Measurements from ENCODE around the gene HSD17B8. TPM values are rescaled to one million over a fixed set of nuclear protein-coding genes. Genes with fewer than 3 reads are reported as not detected.

The HSD17B8 gene
- total and polyA plus RNA-seq, 10 of the 15 experiments (the other 5 are each of a cell fraction or from before 2014, with no cell fraction given), result 3.1 to 54.3 (median 26.5) TPM

GRCh38 chr6:33192105-33192646, 12.3 kb upstream of the HSD17B8 start, which contains the start of gene COL11A2:
COL11A2 (minus strand) TSS chr6:33192467; CDS start chr6:33192240, 227 bp downstream.
- BruUV-seq (replicated peaks), result no TSS peak
- intact Hi-C loops (cut with micrococcal nuclease; ENCODE audit: unreplicated experiment), result no loop called here
- CTCF ChIA-PET, result no interaction called here
- H3K36me3 ChIP-seq (ENCODE audit: control insufficient read depth in 2 of 2, insufficient read depth in 2 of 2, low read length in 1 of 2), result peaks cover 11 to 20% of the 10 kb centered on the region in 2 experiments
- H3K4me3 ChIP-seq, result no peak within 1 kb of the TSS
- TF ChIP-seq, protein P1, sequence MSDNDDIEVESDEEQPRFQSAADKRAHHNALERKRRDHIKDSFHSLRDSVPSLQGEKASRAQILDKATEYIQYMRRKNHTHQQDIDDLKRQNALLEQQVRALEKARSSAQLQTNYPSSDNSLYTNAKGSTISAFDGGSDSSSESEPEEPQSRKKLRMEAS (IDR thresholded peaks at IDR 0.05; ENCODE audit: low read depth, low read length), result no peak
- TF ChIP-seq SMAD1 (IDR thresholded peaks at IDR 0.05; ENCODE audit: low read depth, partially characterized antibody) (no peak), MTA3 (IDR thresholded peaks at IDR 0.05; ENCODE audit: borderline replicate concordance, low read length) (no peak), TCF3 (IDR thresholded peaks at IDR 0.05; ENCODE audit: borderline replicate concordance, insufficient read depth, low read depth, low read length) (no peak), RUNX3 (IDR thresholded peaks at IDR 0.05; ENCODE audit: low read length) (no peak), SIN3A (IDR thresholded peaks at IDR 0.05; ENCODE audit: low read depth, low read length) (no peak), NR2C2 (IDR thresholded peaks at IDR 0.05; ENCODE audit: borderline replicate concordance, control insufficient read depth, insufficient read length, low read depth) (no peak), CREB1 (IDR thresholded peaks at IDR 0.05; ENCODE audit: low read depth) (no peak), NR2F1 (conservative IDR thresholded peaks at IDR 0.05) (no peak), IKZF1 (conservative IDR thresholded peaks at IDR 0.05) (no peak)
- TF ChIP-seq, protein P2, sequence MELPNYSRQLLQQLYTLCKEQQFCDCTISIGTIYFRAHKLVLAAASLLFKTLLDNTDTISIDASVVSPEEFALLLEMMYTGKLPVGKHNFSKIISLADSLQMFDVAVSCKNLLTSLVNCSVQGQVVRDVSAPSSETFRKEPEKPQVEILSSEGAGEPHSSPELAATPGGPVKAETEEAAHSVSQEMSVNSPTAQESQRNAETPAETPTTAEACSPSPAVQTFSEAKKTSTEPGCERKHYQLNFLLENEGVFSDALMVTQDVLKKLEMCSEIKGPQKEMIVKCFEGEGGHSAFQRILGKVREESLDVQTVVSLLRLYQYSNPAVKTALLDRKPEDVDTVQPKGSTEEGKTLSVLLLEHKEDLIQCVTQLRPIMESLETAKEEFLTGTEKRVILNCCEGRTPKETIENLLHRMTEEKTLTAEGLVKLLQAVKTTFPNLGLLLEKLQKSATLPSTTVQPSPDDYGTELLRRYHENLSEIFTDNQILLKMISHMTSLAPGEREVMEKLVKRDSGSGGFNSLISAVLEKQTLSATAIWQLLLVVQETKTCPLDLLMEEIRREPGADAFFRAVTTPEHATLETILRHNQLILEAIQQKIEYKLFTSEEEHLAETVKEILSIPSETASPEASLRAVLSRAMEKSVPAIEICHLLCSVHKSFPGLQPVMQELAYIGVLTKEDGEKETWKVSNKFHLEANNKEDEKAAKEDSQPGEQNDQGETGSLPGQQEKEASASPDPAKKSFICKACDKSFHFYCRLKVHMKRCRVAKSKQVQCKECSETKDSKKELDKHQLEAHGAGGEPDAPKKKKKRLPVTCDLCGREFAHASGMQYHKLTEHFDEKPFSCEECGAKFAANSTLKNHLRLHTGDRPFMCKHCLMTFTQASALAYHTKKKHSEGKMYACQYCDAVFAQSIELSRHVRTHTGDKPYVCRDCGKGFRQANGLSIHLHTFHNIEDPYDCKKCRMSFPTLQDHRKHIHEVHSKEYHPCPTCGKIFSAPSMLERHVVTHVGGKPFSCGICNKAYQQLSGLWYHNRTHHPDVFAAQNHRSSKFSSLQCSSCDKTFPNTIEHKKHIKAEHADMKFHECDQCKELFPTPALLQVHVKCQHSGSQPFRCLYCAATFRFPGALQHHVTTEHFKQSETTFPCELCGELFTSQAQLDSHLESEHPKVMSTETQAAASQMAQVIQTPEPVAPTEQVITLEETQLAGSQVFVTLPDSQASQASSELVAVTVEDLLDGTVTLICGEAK (IDR thresholded peaks at IDR 0.05; ENCODE audit: borderline replicate concordance), result no peak
- no peaks in the 10 kb centered on the region for H3K79me2 ChIP-seq (ENCODE audit: control insufficient read depth, insufficient read depth, low read length)
- DNase-seq (ENCODE audit: low read depth, low spot score) (no peak), FAIRE-seq (no peak), ATAC-seq (peak; percentile 50)
- H3K9me3 ChIP-seq (replicated peaks; ENCODE audit: control insufficient read depth, insufficient read depth, low read length), result no peaks in the 10 kb centered on the region
- in situ Hi-C loops (cut with MboI), result no loop called here
- H2AFZ ChIP-seq (ENCODE audit: control insufficient read depth, low read depth, low read length), result no peak within 1 kb of the TSS
- H3K9ac ChIP-seq (ENCODE audit: control insufficient read depth, insufficient read depth, low read length), result no peak within 1 kb of the TSS
- SMC1A ChIA-PET (ENCODE audit: uncharacterized antibody, unreplicated experiment), result no interaction called here
- peaks cover 2 to 5% of the 10 kb centered on the region in 2 experiments for H3K27me3 ChIP-seq (replicated peaks in 1 of 2; ENCODE audit: control insufficient read depth in 2 of 2, insufficient read depth in 2 of 2, low read length in 1 of 2)
- POLR2A ChIA-PET, result no interaction called here
- no peaks in the 10 kb centered on the region for H4K20me1 ChIP-seq (ENCODE audit: control insufficient read depth, insufficient read depth)
- RAD21 ChIA-PET (ENCODE audit: unreplicated experiment), result no interaction called here
- no peak within 1 kb of the TSS for H3K27ac ChIP-seq (ENCODE audit: control insufficient read depth, insufficient read depth)
- 0 out of 2 replicates have a peak within 1 kb of the TSS, but pooled peaks have one; percentile 33 for H3K4me2 ChIP-seq (ENCODE audit: control insufficient read depth, insufficient read depth)
- 0 out of 2 replicates have a peak, but pooled peaks cover under 1% of the 10 kb centered on the region for H3K4me1 ChIP-seq (ENCODE audit: control insufficient read depth, insufficient read depth, low read length)
- 3% methylated on average over 21 of the region's 35 CpGs for WGBS (ENCODE audit: insufficient coverage, insufficient replicate concordance, low lambda C conversion rate, missing lambda C conversion rate)
